GM13977 (cell line): Measurements from ENCODE around the gene PLXNB2.
A peak's percentile ranks its signal among the peaks of the same experiment; 100 is the strongest.

Experiments
- DNase-seq: peaks from one replicate; pipeline ENCODE4 v3.0.0; 2012; ENCODE audit warnings: low spot score
- CTCF ChIP-seq: IDR thresholded peaks from 2 replicates; pipeline ENCODE4 v1.5.1; 2012; ENCODE audit warnings: mild to moderate bottlenecking, control low read depth; ENCODE audit not compliant: insufficient read depth; ENCODE audit errors: extremely low read depth, missing control alignments
- in situ Hi-C: fragments of 300-500 bp; cut with MboI; formaldehyde crosslinking; loops from one replicate; pipeline ENCODE4 v1.12.0; 2022; ENCODE audit warnings: low sequenced_read_pairs, low pct_unique_long_range_greater_than_20kb, mixed read lengths, inconsistent platforms; ENCODE audit not compliant: unreplicated experiment

The PLXNB2 gene

GRCh38 chr22:50264946-50265669, 42.3 kb downstream of the PLXNB2 start:
- TF ChIP-seq CTCF: no peak
- no peak for DNase-seq
- in situ Hi-C loops: no loop called here

GRCh38 chr22:50264104-50264745, 43.2 kb downstream of the PLXNB2 start:
- in situ Hi-C loops: no loop called here
- no peak for TF ChIP-seq CTCF
- no peak for DNase-seq

- no peak for DNase-seq
- in situ Hi-C loops: no loop called here
- no peak for TF ChIP-seq CTCF
These were observed 44.4 kb downstream of the PLXNB2 start for GRCh38 chr22:50262973-50263617.

- no peak for TF ChIP-seq CTCF
These were observed 45.0 kb downstream of the PLXNB2 start for GRCh38 chr22:50262460-50262911.

GRCh38 chr22:50261615-50262459, 45.6 kb downstream of the PLXNB2 start, which contains the start of gene MAPK12:
Gene MAPK12 (minus strand): TSS chr22:50261683. CDS start chr22:50261509, 174 bp downstream.
- DNase-seq: peak; percentile 93
- TF ChIP-seq CTCF: no peak

More at GRCh38 chr22:50262460-50262911, 45.0 kb downstream of the PLXNB2 start:
- no peak for DNase-seq
- in situ Hi-C loops: no loop called here

More at GRCh38 chr22:50261615-50262459, 45.6 kb downstream of the PLXNB2 start, which contains the start of gene MAPK12:
- in situ Hi-C loops: no loop called here
